HEK293T (cell line): ENCODE measurements around the gene HELZ.
A peak's percentile ranks its signal among the peaks of the same experiment; 100 is the strongest.

Experiments
- CTCF ChIA-PET: fragments of 350-600 bp; formaldehyde crosslinking; extraction: SDS; loops from one replicate; lab custom pipeline; 2021; ENCODE audit warnings: antibody characterized with exemption, inconsistent platforms; lab: Yijun Ruan, JAX
- POLR2A ChIA-PET: fragments of 350-600 bp; formaldehyde crosslinking; extraction: SDS; loops from one replicate; lab custom pipeline; 2020; ENCODE audit warnings: antibody characterized with exemption, inconsistent platforms; lab: Yijun Ruan, JAX
- DNase-seq: peaks from one replicate; pipeline ENCODE4 v3.0.0; 2012; ENCODE audit warnings: mixed read lengths; ENCODE audit errors: extremely low spot score
- ARNT ChIP-seq: fragments of 450-650 bp; IDR thresholded peaks from 2 replicates; pipeline ENCODE4 v1.6.1; 2017; ENCODE audit warnings: mild to moderate bottlenecking
- BHLHE40 ChIP-seq: fragments of 450-650 bp; IDR thresholded peaks from 2 replicates; pipeline ENCODE4 v1.6.1; 2016; ENCODE audit warnings: mild to moderate bottlenecking, moderate library complexity, borderline replicate concordance
- CTBP1 ChIP-seq: fragments of 450-650 bp; IDR thresholded peaks from 2 replicates; pipeline ENCODE4 v1.6.1; 2016; ENCODE audit warnings: borderline replicate concordance
- ELF4 ChIP-seq: fragments of 450-650 bp; IDR thresholded peaks from 2 replicates; pipeline ENCODE4 v1.6.1; 2017; ENCODE audit warnings: antibody characterized with exemption
- FOXA1 ChIP-seq: fragments of 450-650 bp; IDR thresholded peaks from 2 replicates; pipeline ENCODE4 v1.6.1; 2016; ENCODE audit warnings: mild to moderate bottlenecking
- FOXK2 ChIP-seq: fragments of 450-650 bp; IDR thresholded peaks from 2 replicates; pipeline ENCODE4 v1.6.1; 2016; ENCODE audit warnings: mild to moderate bottlenecking
- FOXM1 ChIP-seq: fragments of 450-650 bp; IDR thresholded peaks from 2 replicates; pipeline ENCODE4 v1.6.1; 2017; ENCODE audit warnings: mild to moderate bottlenecking, borderline replicate concordance
- HDGF ChIP-seq: fragments of 450-650 bp; IDR thresholded peaks from 2 replicates; pipeline ENCODE4 v1.6.1; 2017; ENCODE audit warnings: antibody characterized with exemption, borderline replicate concordance
- L3MBTL2 ChIP-seq: fragments of 450-650 bp; conservative IDR thresholded peaks from 2 replicates; pipeline ENCODE4 v1.6.1; 2016; ENCODE audit warnings: mild to moderate bottlenecking
- LEF1 ChIP-seq: fragments of 450-650 bp; IDR thresholded peaks from 2 replicates; pipeline ENCODE4 v1.6.1; 2017; ENCODE audit warnings: mild to moderate bottlenecking, borderline replicate concordance
- NFRKB ChIP-seq: fragments of 450-650 bp; IDR thresholded peaks from 2 replicates; pipeline ENCODE4 v1.6.1; 2016; ENCODE audit warnings: mild to moderate bottlenecking, moderate library complexity
- PKNOX1 ChIP-seq: fragments of 450-650 bp; IDR thresholded peaks from 2 replicates; pipeline ENCODE4 v1.6.1; 2016
- SP1 ChIP-seq: fragments of 450-650 bp; IDR thresholded peaks from 2 replicates; pipeline ENCODE4 v1.6.1; 2017
- SUZ12 ChIP-seq: fragments of 450-650 bp; IDR thresholded peaks from 2 replicates; pipeline ENCODE4 v1.6.1; 2016; ENCODE audit warnings: mild to moderate bottlenecking
- TARDBP ChIP-seq: fragments of 450-650 bp; IDR thresholded peaks from 2 replicates; pipeline ENCODE4 v1.6.1; 2016
- ZNF384 ChIP-seq: fragments of 450-650 bp; IDR thresholded peaks from 2 replicates; pipeline ENCODE4 v1.6.1; 2016

Gene HELZ

DNA sequence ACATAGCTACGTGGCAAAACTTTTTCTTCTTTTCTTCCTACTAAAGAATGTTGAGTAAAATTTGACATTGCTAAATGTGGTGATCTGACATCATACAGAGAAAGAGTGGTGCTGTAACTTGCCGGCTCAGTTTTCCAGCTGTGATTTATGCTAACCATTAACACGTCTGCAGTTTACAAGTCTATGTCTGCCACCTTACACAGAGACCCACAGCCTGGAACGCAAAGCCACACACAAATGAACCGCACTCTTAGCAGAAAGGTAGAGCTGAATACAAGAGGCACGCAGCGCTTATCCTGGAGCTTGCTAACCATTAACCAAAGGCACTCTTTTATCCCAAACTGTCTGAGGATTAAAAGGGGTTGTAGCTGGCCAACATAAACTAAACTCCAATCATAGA is 168.7 kb downstream of the HELZ start:
- POLR2A ChIA-PET: no interaction called here
- CTCF ChIA-PET: no interaction called here

DNA sequence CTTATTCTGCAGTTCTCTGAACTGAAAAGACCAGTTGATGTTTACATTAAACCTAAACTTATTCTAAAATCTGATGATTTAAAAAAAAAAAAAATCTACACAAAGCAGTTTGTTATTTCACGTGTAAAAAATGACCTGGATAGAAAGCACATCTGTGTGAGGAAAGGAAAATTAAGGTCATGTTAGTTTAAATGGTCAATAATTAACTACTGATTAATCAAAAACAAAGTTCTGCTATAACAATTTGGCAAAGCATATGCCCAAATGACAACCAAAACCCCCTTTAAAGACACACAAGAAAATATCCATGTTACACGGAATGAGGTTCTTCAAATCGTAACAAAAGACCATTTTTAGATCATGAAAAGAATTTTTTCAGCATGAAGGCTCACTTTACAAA is 170.2 kb downstream of the HELZ start:
- TF ChIP-seq L3MBTL2 (no peak), ARNT (no peak), BHLHE40 (no peak), FOXM1 (no peak), SUZ12 (no peak), SP1 (no peak), FOXK2 (no peak), FOXA1 (no peak), PKNOX1 (no peak), LEF1 (no peak), CTBP1 (no peak)
- ChIA-PET CTCF (no interaction called here), POLR2A (no interaction called here)
- DNase-seq: no peak

More for the DNA sequence above, 168.7 kb downstream of the HELZ start:
- no peak for DNase-seq
- TF ChIP-seq BHLHE40 (no peak), PKNOX1 (peak; percentile 19; the same call in 1 of the 2 replicates)

DNA sequence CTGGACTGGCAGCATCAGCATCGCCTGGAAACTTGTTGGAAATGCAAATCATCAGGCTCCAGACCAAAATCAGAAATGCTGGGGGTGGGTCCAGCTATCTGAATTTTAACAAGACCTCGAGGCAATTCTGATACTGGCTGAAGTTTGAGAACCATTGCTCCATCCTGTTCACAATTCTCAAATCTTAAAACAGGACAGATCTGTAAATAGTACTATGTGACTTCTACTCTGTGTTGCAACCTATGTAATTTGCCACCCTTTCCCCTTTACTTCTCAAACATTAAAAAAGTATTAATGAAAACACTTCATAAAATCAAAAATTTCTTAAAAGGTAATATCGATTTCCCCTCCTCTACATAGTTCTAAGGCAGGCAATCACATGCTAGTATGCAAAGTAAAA is 172.1 kb downstream of the HELZ start:
- TF ChIP-seq HDGF (no peak), FOXA1 (no peak), L3MBTL2 (no peak), NFRKB (no peak), ARNT (no peak), SUZ12 (no peak), BHLHE40 (no peak), SP1 (no peak), LEF1 (no peak), ZNF384 (no peak), ELF4 (no peak), TARDBP (no peak), FOXM1 (no peak), CTBP1 (no peak), FOXK2 (no peak)
- CTCF ChIA-PET: no interaction called here
- POLR2A ChIA-PET: no interaction called here

GRCh38 chr17:67071595-67071994 is 173.4 kb downstream of the HELZ start:
- no peak for TF ChIP-seq CTBP1
- no peak for TF ChIP-seq FOXK2
- TF ChIP-seq HDGF: no peak
- no peak for TF ChIP-seq SP1
- TF ChIP-seq FOXM1: no peak
- TF ChIP-seq PKNOX1: no peak
- DNase-seq: no peak
- POLR2A ChIA-PET: no interaction called here
- CTCF ChIA-PET: no interaction called here

More for the DNA sequence above, 172.1 kb downstream of the HELZ start:
- no peak for DNase-seq

DNA sequence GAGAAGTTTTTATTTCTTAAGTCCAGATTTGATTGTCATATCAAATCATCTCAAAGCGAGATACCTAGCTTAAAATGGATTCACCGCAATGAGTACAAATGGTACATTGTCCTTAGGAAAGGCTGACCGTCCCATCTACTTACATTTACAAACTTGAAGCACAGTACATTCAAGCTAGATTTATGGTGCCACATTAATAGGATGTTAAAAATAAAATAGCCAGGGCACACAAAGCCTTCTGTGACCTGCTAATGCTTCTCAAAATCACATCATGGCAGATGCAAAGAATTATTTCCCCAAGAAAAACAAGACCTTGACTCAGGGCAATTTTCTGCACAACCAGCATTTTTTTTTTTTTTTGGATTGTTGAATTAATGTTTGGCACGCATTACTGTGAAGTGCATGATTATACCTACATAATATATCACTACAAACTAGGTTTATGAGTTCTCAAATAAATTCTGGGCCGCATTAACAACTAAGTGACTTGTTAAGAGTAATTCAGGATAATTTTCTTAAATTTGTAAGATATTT is 175.3 kb downstream of the HELZ start:
- CTCF ChIA-PET: interaction anchor here (0.6 kb wide), 1 partner anchor 903 kb away, joined by 3 read pairs; no protein-coding TSS in a partner anchor
- no peak for TF ChIP-seq PKNOX1
- no peak for TF ChIP-seq NFRKB
- peak; percentile 43; the same call in 1 of the 2 replicates for TF ChIP-seq ZNF384
- DNase-seq: no peak
- POLR2A ChIA-PET: no interaction called here

- CTCF ChIA-PET: no interaction called here
- TF ChIP-seq FOXA1: no peak
- TF ChIP-seq ELF4: no peak
- no peak for TF ChIP-seq BHLHE40
- TF ChIP-seq LEF1: no peak
- TF ChIP-seq ZNF384: no peak
- no peak for DNase-seq
- POLR2A ChIA-PET: no interaction called here
Measured at GRCh38 chr17:67068999-67069398, 176.0 kb downstream of the HELZ start.
